Body of pancreas (tissue), 4 donors: ENCODE results near the gene MAP4K2.

Source experiments
- CTCF ChIP-seq, 7 experiments: fragments of 450-650 bp in 4 of 7; fragments of 200-600 bp in 3 of 7; sonication (generic) in 3 of 7; IDR thresholded peaks; one replicate each; pipeline ENCODE4 v1.5.1; 2016 to 2019; ENCODE audit warnings: antibody characterized with exemption in 7 of 7
- POLR2A ChIP-seq, 3 donors: fragments of 450-650 bp; IDR thresholded peaks; one replicate each; pipeline ENCODE4 v1.6.1; 2016; ENCODE audit warnings: antibody characterized with exemption in 3 of 3, mild to moderate bottlenecking in 2 of 3

GRCh38 chr11:64839887-64840782 is 37.1 kb upstream of the MAP4K2 start:
- TF ChIP-seq CTCF (IDR thresholded peaks at IDR 0.05): no peak
- TF ChIP-seq POLR2A (IDR thresholded peaks at IDR 0.05): no peak
